Activated CD4-positive, alpha-beta T cell treated with anti-CD3 and anti-CD28 coated beads, Interleukin-10, Interleukin-2, amounts not matched to agents 100 ng/mL and 50 ng/mL, durations not matched to agents 16 hours and 8 hours (primary cell): Measurements from ENCODE around the gene LINGO3.
A peak's percentile ranks its signal among the peaks of the same experiment; 100 is the strongest.

ENCODE experiments used
- DNase-seq: peaks from one replicate; pipeline ENCODE4 v3.0.0-alpha.2; 2020

The LINGO3 gene

GRCh38 chr19:2338751-2339643, 31.0 kb upstream of the LINGO3 start:
- no peak for DNase-seq

GRCh38 chr19:2338055-2338615, 30.2 kb upstream of the LINGO3 start:
- no peak for DNase-seq

- DNase-seq = no peak
Measured at GRCh38 chr19:2337329-2337707, 29.4 kb upstream of the LINGO3 start.

- DNase-seq = no peak
Measured at GRCh38 chr19:2336528-2337328, 28.8 kb upstream of the LINGO3 start.

- DNase-seq = no peak
Measured at GRCh38 chr19:2335848-2336247, 27.9 kb upstream of the LINGO3 start.

GRCh38 chr19:2334986-2335846, 27.3 kb upstream of the LINGO3 start:
- no peak for DNase-seq

GRCh38 chr19:2334426-2334825, 26.5 kb upstream of the LINGO3 start:
- no peak for DNase-seq

- no peak for DNase-seq
Measured at GRCh38 chr19:2333807-2334211, 25.9 kb upstream of the LINGO3 start.

- no peak for DNase-seq
Measured at GRCh38 chr19:2333027-2333806, 25.3 kb upstream of the LINGO3 start.

- peak; percentile 39 for DNase-seq
Measured at GRCh38 chr19:2332341-2333026, 24.5 kb upstream of the LINGO3 start.

GRCh38 chr19:2331601-2332246, 23.8 kb upstream of the LINGO3 start:
- no peak for DNase-seq

- no peak for DNase-seq
Measured at GRCh38 chr19:2330632-2331284, 22.8 kb upstream of the LINGO3 start.

- no peak for DNase-seq
Measured at GRCh38 chr19:2330255-2330631, 22.3 kb upstream of the LINGO3 start.

GRCh38 chr19:2329501-2329916, 21.6 kb upstream of the LINGO3 start:
- DNase-seq = no peak

GRCh38 chr19:2329149-2329478, 21.2 kb upstream of the LINGO3 start:
- DNase-seq = no peak

GRCh38 chr19:2328401-2329148, 20.6 kb upstream of the LINGO3 start, which contains the start of the genes LSM7 and SPPL2B:
TSS of gene LSM7 (minus strand) at chr19:2328586. CDS start at chr19:2328566, 20 bp downstream.
TSS of gene SPPL2B (plus strand) at chr19:2328684. CDS start at chr19:2328710, 26 bp downstream.
- peak; percentile 96 for DNase-seq

- peak; percentile 94 for DNase-seq
Measured at GRCh38 chr19:2327773-2328400, 19.9 kb upstream of the LINGO3 start.

GRCh38 chr19:2326699-2327360, 18.9 kb upstream of the LINGO3 start:
- DNase-seq = no peak
